ENCODE measurements around the gene CLASP1. TPM values are rescaled to one million over a fixed set of nuclear protein-coding genes. Genes with fewer than 3 reads are reported as not detected.
"Not testable (repeated sequence)": the region's sequence is repeated elsewhere in the genome, so short reads cannot be mapped to it uniquely, and the experiment has no call there.

Gene CLASP1
- total RNA-seq, 1 experiment from 2014 or later = 46.1 TPM

- Mint-ChIP-seq H3K27ac (ENCODE audit: unreplicated experiment) (no peak overlapping the region), H3K36me3 (ENCODE audit: insufficient read depth, unreplicated experiment) (no peaks in the 10 kb centered on the region), H3K27me3 (ENCODE audit: insufficient read depth, unreplicated experiment) (peaks cover 14% of the 10 kb centered on the region), H3K4me3 (ENCODE audit: unreplicated experiment) (no peak overlapping the region), H3K4me1 (ENCODE audit: low read depth, unreplicated experiment) (no peaks in the 10 kb centered on the region), H3K9me3 (ENCODE audit: unreplicated experiment) (no peaks in the 10 kb centered on the region)
- BruUV-seq (replicated peaks) = no TSS peak
- TF ChIP-seq CTCF (IDR thresholded peaks at IDR 0.05; ENCODE audit: insufficient read depth in 1 of 2, low read depth in 1 of 2, low read length in 1 of 2, severe bottlenecking in 1 of 2, unreplicated experiment in 1 of 2) = no peak
- Histone ChIP-seq H3K27me3 (replicated peaks; ENCODE audit: control insufficient read depth, insufficient read depth, low read length) (no peaks in the 10 kb centered on the region; the same call in 1 of the 2 replicates), H3K36me3 (ENCODE audit: control insufficient read depth, insufficient read depth, low read length) (no peaks in the 10 kb centered on the region), H3K4me1 (no peaks in the 10 kb centered on the region), H3K4me3 (ENCODE audit: low read depth, low read length) (no peak overlapping the region), H3K9me3 (no peaks in the 10 kb centered on the region)
- ChIA-PET CTCF (no interaction called here), POLR2A (no interaction called here)
- DNase-seq = no peak
- intact Hi-C loops (cut with micrococcal nuclease; ENCODE audit: unreplicated experiment) = no loop called here
Measured at GRCh38 chr2:121307048-121307447, 342.2 kb downstream of the CLASP1 start.

GRCh38 chr2:121304941-121305340 is 344.3 kb downstream of the CLASP1 start:
- intact Hi-C loops (cut with micrococcal nuclease; ENCODE audit: unreplicated experiment) = no loop called here
- DNase-seq = no peak
- no TSS peak for BruUV-seq (replicated peaks)
- CTCF ChIA-PET = no interaction called here
- H3K4me1 ChIP-seq = no peaks in the 10 kb centered on the region
- H3K27ac Mint-ChIP-seq (ENCODE audit: unreplicated experiment) = no peak overlapping the region
- no peaks in the 10 kb centered on the region for H3K9me3 ChIP-seq
- TF ChIP-seq CTCF (IDR thresholded peaks at IDR 0.05; ENCODE audit: insufficient read depth in 1 of 2, low read depth in 1 of 2, low read length in 1 of 2, severe bottlenecking in 1 of 2, unreplicated experiment in 1 of 2) = no peak
- POLR2A ChIA-PET = no interaction called here
- peaks cover 15% of the 10 kb centered on the region for H3K27me3 Mint-ChIP-seq (ENCODE audit: insufficient read depth, unreplicated experiment)
- H3K9me3 Mint-ChIP-seq (ENCODE audit: unreplicated experiment) = no peaks in the 10 kb centered on the region
- no peak overlapping the region for H3K4me3 ChIP-seq (ENCODE audit: low read depth, low read length)
- no peak overlapping the region for H3K4me3 Mint-ChIP-seq (ENCODE audit: unreplicated experiment)
- no peaks in the 10 kb centered on the region for H3K27me3 ChIP-seq (replicated peaks; ENCODE audit: control insufficient read depth, insufficient read depth, low read length)
- no peaks in the 10 kb centered on the region for H3K36me3 ChIP-seq (ENCODE audit: control insufficient read depth, insufficient read depth, low read length)
- no peaks in the 10 kb centered on the region for H3K36me3 Mint-ChIP-seq (ENCODE audit: insufficient read depth, unreplicated experiment)
- H3K4me1 Mint-ChIP-seq (ENCODE audit: low read depth, unreplicated experiment) = no peaks in the 10 kb centered on the region

- CTCF ChIA-PET = no interaction called here
- no TSS peak for BruUV-seq (replicated peaks)
- no peak for DNase-seq
Measured at GRCh38 chr2:121303531-121304263, 345.6 kb downstream of the CLASP1 start.

GRCh38 chr2:121301190-121301589 is 348.1 kb downstream of the CLASP1 start:
- H3K36me3 ChIP-seq (ENCODE audit: control insufficient read depth, insufficient read depth, low read length); BruUV-seq (replicated peaks); POLR2A ChIA-PET; H3K27me3 Mint-ChIP-seq (ENCODE audit: insufficient read depth, unreplicated experiment); H3K27me3 ChIP-seq (replicated peaks; ENCODE audit: control insufficient read depth, insufficient read depth, low read length); DNase-seq; H3K9me3 Mint-ChIP-seq (ENCODE audit: unreplicated experiment); H3K4me1 ChIP-seq; H3K27ac Mint-ChIP-seq (ENCODE audit: unreplicated experiment); H3K36me3 Mint-ChIP-seq (ENCODE audit: insufficient read depth, unreplicated experiment); CTCF ChIA-PET; H3K9me3 ChIP-seq; H3K4me3 ChIP-seq (ENCODE audit: low read depth, low read length); H3K4me1 Mint-ChIP-seq (ENCODE audit: low read depth, unreplicated experiment); H3K4me3 Mint-ChIP-seq (ENCODE audit: unreplicated experiment); intact Hi-C loops (cut with micrococcal nuclease; ENCODE audit: unreplicated experiment): not testable (repeated sequence)

More at GRCh38 chr2:121303531-121304263, 345.6 kb downstream of the CLASP1 start:
- no peaks in the 10 kb centered on the region for H3K4me1 ChIP-seq
- Mint-ChIP-seq H3K36me3 (ENCODE audit: insufficient read depth, unreplicated experiment) (no peaks in the 10 kb centered on the region), H3K4me1 (ENCODE audit: low read depth, unreplicated experiment) (no peaks in the 10 kb centered on the region), H3K4me3 (ENCODE audit: unreplicated experiment) (no peak overlapping the region), H3K27me3 (ENCODE audit: insufficient read depth, unreplicated experiment) (peaks cover 9% of the 10 kb centered on the region), H3K9me3 (ENCODE audit: unreplicated experiment) (no peaks in the 10 kb centered on the region), H3K27ac (ENCODE audit: unreplicated experiment) (no peak overlapping the region)
- no peaks in the 10 kb centered on the region for H3K36me3 ChIP-seq (ENCODE audit: control insufficient read depth, insufficient read depth, low read length)
- POLR2A ChIA-PET = no interaction called here
- intact Hi-C loops (cut with micrococcal nuclease; ENCODE audit: unreplicated experiment) = no loop called here
- H3K27me3 ChIP-seq (replicated peaks; ENCODE audit: control insufficient read depth, insufficient read depth, low read length) = no peaks in the 10 kb centered on the region
- H3K4me3 ChIP-seq (ENCODE audit: low read depth, low read length) = no peak overlapping the region
- H3K9me3 ChIP-seq = no peaks in the 10 kb centered on the region
- no peak for TF ChIP-seq CTCF (IDR thresholded peaks at IDR 0.05; ENCODE audit: insufficient read depth in 1 of 2, low read depth in 1 of 2, low read length in 1 of 2, severe bottlenecking in 1 of 2, unreplicated experiment in 1 of 2)
